Sciatic nerve (tissue), 2 donors: Measurements from ENCODE around the gene INPP5B. TPM values are rescaled to one million over a fixed set of nuclear protein-coding genes. Genes with fewer than 3 reads are reported as not detected.
A peak's percentile ranks its signal among the peaks of the same experiment; 100 is the strongest.
"Not testable (repeated sequence)": the region's sequence is repeated elsewhere in the genome, so short reads cannot be mapped to it uniquely, and the experiment has no call there.

ENCODE experiments used
- ATAC-seq: fragments of 200-7000 bp; cut with Tn5 transposase; one replicate; pipeline ENCODE4 v1.9.1; 2020; ENCODE audit warnings: mild to moderate bottlenecking, moderate library complexity
- DNase-seq: peaks from one replicate; pipeline ENCODE4 v3.0.0-alpha.2; 2020; ENCODE audit warnings: low spot score
- intact Hi-C: fragments of 100-400 bp; cut with DNase I; formaldehyde crosslinking; loops from one replicate; pipeline ENCODE4 v1.14.2; 2022
- total RNA-seq: library from RNA; stranded (reverse); fragmentation: NEBNext Ultra II Directional; extraction: Animal tissue kit (Norgen Biotek cat#: 25700); gene quantifications from one replicate; pipeline ENCODE4 v1.2.1, GENCODE V29; 2021
- donor health status: DM: no; HTN: no; CAD: no.
- donor health status: DM: no; HTN: no; CAD: no.

INPP5B gene
- total RNA-seq, result 44.4 TPM

DNA sequence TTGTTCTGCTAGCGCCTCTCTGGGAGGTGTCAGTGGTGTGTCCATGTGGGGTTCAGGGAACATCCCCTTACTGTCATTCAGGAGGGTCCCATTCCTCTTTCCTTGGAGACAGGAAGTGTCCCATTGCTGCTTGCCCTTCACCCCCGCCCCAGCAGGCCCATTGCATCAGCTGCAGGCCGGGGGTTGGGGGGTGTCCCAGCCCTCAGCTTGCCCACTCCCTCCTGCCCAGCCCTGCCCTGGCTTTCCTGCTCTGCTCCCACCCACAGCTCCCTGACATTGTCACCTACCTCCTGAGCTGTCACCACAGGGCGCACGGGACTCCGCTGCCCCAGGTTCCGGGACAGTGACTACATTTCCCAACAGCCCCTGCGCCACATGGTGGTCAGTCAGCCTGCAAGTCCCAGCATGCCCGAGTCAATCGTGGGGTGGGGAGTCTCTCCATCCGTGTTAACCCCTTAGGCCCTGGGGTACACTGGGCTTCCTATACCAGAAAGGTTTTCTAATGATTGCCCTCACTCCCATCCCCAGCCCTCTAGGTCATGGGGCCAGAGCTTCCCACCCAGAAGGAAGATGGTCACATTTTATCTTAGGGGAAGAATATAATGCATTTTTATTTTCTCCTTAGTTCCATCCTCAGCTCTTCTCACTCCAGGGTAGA lies at the start of gene INPP5B:
INPP5B (minus strand) TSS at position 351 of the 658 bp plus-strand sequence. CDS start 745 bp downstream, outside the sequence.
- ATAC-seq, result peak; percentile 96
- intact Hi-C loops, result loop anchor here (5.0 kb wide), 1 partner anchor 1420 kb away; no protein-coding TSS in a partner anchor
- DNase-seq, result peak; percentile 91

DNA sequence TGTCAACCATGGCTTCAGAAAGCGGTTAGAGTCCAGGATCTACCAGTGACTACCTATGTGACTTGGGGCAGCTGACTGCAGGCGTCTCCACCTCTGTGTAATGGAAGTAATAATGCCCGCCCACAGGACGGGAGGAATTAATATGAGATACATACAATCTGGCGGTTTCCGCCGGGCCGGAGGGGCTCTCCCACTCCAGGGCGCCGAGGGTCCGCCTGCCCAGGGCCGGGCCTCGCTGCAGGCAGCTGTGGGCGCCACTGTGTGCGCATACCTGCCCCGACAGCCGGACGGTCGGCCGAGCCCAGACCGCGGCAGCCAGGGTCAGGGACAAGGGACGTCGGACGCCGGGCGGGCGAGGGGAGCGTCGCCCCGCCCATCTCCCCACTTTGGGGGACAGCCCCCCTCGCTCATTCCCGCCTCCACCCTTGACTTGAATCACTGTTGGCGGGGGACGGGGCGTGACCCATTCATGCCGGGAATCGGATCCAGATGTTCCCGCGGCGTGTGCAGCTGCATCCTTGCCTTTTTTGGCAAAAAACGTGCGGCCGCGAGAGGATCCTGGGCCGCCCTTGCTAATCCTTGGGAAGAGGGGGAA lies 49.0 kb upstream of the INPP5B start:
- DNase-seq, result peak; percentile 88
- ATAC-seq, result peak; percentile 64
- intact Hi-C loops, result no loop called here

DNA sequence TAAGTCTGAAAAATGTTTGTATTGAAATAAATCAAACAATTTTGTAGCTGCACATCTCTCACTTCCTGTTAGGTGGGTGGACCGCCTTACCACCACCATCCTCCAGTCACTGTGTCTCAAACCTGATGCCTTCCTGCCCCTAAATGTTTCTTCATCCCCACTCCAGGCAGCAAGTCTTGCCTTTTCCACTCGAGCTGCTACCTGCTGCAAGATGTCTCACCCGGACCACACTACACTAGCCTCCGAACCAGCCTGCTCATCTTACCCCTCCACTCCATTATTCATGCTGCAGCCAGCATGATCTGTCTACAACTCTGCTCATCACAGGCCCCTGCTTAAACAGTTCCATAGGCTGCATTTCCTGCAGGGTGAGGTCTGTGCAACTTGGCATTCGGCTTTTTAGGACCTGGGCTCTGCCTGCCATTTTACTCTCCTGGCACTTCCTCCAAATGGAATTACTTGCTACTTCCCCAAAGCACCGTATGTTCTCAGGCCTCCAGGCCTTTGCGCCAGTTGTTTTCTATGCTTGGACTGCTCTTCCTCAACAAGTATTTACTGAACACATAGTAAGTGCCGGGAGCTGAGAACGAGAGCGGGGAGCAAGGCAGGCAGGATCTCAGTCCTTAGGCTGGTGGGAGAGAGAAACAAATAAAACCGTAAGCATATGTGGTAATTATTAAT lies 48.2 kb upstream of the INPP5B start:
- intact Hi-C loops, result no loop called here
- ATAC-seq, result no peak
- DNase-seq, result no peak

DNA sequence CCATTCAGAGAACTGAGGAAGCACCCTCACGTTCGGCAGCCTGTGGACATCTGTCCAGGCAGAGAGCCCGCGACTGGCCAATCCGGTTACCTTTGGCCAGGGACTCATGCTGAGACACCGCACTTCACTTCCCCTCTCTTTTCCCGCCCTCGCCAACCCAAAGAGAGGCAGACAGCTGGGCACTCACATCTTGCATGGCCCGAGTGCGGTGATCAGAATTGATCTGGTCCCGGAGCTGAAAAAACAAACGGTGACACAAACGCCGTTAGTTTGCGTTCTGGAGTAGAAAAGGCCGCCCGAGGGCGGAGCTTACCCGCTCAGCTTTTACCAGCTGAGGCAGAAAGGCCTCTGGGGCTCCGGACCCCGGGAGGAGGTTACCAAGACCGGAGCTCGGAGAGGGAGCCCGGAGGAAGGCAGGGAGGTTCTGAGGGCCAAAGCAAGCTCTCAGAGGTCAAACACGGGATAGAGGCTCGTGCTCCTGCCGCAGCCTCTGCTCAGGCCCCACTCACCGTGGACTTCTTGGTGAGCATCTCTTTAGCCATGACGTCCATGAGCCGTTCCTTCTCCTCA lies 42.6 kb upstream of the INPP5B start:
- intact Hi-C loops, result no loop called here
- DNase-seq, result no peak
- ATAC-seq, result peak; percentile 51

DNA sequence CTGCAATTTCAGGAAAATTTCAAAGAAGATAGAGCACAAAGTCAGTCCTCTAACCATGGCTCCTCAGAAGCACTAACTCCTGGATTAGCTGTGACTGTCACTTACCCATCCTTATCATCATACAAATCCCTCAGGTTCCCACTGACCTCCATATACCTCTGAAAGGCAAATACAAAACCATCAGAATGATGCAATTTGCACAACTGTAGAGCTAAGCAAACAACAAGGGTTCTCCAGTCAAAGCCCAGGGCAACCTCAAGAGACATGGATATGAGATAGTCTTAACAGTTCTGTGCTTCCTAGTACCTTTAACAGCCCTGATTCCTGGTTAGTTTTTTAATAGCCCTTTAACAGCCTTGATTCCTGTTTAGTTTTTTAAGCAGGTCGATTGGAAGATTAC lies 40.8 kb upstream of the INPP5B start:
- intact Hi-C loops, result no loop called here
- no peak for ATAC-seq
- no peak for DNase-seq

DNA sequence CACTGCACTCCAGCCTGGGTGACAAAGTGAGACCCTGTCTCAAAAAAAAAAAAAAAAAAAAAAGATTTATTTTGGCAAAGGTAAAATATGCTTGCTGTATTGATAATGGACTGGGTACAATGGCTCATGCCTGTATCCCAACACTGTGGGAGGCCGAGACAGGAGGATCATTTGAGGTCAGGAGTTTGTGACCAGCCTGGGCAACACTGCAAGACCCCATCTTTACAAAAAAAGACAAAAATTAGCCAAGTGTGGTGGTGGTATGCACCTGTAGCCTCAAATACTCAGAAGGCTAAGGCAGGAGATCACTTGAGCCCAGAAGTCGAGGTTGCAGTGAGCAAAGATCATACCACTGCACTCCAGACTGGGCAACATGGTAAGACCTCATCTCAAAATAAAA lies 36.7 kb upstream of the INPP5B start:
- intact Hi-C loops, result no loop called here
- no peak for ATAC-seq

DNA sequence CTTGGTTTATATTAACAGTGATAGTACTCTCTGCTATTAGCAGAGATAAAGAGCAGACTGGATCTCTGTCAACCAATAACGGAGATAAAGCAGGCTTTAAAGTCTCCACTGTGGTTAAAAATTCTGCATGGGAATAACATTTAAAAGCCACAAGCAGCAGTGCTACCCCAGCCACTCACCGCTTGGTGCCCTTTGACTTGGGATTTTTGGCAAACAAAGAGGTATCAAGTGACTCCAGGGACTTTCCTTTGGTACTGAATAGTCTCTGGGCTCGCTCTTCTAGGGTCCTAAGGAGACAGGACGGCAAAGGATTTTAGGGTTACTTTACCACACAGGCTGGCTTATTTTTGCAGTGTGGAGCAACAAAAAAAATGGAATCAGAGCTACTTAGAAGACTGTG lies 31.7 kb upstream of the INPP5B start:
- no peak for DNase-seq
- no peak for ATAC-seq
- intact Hi-C loops, result no loop called here

More for the DNA sequence above, 36.7 kb upstream of the INPP5B start:
- DNase-seq, result no peak

DNA sequence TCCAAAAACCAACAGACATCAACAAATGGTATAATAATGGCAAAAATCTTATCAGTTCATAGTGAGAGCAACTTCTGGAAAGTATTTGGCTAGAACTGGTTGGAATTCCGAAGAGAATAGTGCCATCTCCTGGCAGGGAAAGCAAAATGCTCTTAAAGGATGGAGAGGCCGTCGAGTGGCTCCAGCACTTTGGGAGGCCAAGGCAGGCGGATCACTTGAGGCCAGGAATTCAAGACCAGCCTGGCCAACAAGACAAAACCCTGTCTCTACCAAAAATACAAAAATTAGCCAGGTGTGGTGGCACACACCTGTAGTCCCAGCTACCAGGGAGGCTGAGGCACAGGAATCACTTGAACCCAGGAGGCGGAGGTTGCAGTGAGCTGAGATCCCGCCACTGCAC lies 28.2 kb upstream of the INPP5B start:
- ATAC-seq, DNase-seq, intact Hi-C loops: not testable (repeated sequence)

DNA sequence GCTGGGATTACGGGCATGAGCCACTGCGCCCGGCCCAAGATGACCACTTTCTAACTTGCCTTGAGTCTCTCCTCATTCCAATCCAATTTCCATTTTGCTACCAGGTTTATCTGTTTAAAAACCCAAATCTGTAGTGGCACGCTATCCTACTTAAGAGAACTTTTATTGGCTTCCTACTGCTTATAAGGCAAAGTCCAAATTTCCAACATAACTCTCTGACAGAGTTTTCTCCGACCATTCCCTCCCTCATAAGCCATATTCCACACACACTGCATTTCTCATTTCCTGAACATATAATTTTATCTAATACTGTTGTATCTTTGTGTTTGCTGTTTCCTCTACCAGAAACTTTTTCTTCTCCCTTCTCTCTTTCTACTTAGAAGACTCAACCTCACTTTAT lies 27.7 kb upstream of the INPP5B start:
- intact Hi-C loops, result no loop called here
- ATAC-seq (no peak), DNase-seq (no peak)

DNA sequence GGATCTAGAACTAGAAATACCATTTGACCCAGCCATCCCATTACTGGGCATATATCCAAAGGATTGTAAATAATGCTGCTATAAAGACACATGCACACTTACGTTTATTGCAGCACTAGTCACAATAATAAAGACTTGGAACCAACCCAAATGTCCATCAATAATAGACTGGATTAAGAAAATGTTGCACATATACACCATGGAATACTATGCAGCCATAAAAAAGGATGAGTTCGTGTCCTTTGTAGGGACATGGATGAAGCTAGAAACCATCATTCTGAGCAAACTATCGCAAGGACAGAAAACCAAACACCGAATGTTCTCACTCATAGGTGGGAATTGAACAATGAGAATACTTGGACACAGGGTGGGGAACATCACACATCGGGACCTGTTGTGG lies 26.8 kb upstream of the INPP5B start:
- intact Hi-C loops, ATAC-seq, DNase-seq: not testable (repeated sequence)

DNA sequence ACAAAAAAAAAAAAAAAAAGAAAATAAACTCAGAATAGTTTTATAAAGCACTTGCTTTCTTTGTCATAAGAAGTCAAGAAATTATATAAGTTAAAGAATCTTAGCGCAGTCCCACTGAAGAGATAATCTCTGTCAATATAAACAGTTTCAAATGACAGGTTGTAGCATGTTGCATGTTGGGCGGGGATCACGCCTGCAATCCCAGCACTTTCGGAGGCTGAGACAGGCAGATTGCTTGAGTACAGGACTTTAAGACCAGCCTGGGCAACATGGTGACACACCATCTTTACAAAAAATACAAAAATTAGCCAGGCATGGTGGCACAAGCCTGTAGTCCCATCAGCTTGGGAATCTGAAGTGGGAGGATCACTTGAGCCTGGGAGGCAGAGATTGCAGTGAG lies 18.4 kb upstream of the INPP5B start:
- no peak for ATAC-seq

DNA sequence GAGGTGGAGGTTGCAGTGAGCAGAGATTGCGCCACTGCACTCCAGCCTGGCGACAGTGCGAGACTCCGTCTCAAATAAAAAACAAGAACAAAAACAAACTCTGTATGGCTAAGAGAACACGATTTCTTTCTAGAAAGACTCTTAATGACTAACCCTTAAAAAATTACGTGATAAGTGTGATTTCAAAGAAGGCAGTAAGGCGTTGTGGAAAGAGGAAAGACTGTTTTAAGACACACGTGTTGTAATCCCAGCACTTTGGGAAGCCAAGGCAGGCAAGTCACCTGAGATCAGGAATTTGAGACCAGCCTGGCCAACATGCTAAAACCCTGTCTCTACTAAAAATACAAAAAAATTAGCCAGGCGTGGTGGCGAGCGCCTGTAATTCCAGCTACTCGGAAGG lies 17.3 kb upstream of the INPP5B start:
- intact Hi-C loops, ATAC-seq: not testable (repeated sequence)
- peak; percentile 14 for DNase-seq

More for the DNA sequence above, 18.4 kb upstream of the INPP5B start:
- DNase-seq, result no peak
- intact Hi-C loops, result no loop called here

DNA sequence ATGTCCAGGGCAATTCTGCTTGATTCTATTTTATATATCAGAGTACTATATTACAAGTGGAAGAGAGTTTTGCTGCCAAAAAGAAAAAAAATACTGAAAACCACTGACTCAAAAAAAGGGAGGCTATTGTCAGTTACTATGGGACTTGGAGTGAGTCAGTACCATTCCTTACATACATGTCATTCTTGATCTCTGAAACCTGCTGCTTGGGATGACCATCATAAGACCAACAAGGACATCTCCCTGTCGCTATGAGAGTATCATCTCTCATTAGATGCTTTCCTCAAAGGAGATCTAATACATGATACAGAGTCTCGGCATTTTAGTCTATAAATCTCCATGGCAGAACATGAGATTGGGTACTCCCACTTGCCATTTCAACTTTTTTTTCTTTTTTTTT lies 11.8 kb upstream of the INPP5B start:
- ATAC-seq, result no peak
- intact Hi-C loops, result no loop called here

DNA sequence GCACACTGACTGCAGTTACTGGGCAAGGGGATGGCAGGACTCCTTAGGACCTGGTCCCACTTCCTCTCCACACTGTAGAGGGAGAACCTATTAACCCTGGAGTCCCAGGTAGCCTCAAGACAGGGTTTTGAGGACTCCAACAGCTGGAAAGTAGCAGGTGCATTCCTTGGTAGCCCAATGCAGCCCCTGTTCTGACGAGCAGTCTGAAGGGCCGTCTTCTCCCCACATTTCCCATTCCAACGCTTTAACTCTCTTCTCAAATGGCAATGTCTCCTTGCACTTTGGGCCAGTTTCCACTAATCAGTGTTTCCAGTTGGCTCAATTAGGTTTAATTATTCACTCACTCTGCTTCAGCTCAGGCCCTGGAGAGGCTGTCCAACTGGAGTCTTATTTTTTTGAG lies 8.8 kb upstream of the INPP5B start:
- DNase-seq (no peak), ATAC-seq (no peak)
- intact Hi-C loops, result no loop called here

More for the DNA sequence above, 11.8 kb upstream of the INPP5B start:
- no peak for DNase-seq

DNA sequence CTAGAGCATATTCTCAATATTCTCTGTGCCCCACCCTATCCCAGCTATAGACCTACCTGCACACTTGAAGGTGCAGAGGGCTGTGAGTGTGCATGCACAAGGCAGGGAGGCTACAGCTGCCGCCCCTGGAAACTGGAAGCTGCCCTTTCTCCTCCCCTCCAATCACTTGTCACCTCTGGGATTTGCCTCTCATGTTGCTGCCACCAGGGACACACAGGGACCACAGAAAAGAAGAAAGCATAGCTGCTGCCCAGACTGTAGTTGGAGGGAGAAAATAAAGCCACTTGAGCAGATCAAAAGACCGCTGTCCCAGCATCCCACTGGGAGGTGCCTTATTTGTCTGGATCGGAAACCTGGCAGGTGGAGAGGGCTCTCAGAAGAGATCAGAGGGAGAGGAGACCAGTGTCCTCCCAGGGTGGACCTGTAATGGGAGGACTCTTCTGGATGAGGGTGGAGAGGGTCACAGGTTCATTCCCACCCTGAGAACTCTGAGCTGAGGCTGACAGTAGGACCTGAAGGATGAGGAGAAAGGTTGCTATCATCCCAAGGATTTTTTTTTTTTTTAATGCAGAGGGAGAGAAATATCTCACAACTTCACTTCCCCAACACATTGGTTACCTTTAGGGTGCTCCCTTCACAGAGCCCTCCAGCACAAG lies 7.6 kb upstream of the INPP5B start:
- intact Hi-C loops, result no loop called here
- no peak for DNase-seq
- no peak for ATAC-seq

DNA sequence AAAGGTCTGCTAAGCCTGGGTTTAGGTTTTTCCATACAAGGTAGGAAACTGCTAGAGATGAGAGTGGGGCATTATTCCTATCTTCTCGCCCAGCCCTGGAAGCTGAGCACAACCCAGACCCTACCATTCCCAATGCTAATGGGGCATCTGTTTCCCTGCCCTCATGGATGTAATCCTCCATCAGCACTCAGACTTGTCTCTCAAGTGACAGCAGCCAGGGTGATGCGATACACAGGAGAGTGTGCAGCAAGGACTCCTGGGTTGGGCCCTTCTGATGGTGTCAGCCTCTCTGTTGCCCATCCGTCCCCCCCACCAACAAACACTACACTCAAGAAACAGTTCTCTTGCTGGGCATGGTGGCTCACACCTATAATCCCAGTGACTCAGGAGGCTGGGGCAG lies 5.9 kb upstream of the INPP5B start:
- intact Hi-C loops, result no loop called here
- ATAC-seq, result no peak
- peak; percentile 31 for DNase-seq

DNA sequence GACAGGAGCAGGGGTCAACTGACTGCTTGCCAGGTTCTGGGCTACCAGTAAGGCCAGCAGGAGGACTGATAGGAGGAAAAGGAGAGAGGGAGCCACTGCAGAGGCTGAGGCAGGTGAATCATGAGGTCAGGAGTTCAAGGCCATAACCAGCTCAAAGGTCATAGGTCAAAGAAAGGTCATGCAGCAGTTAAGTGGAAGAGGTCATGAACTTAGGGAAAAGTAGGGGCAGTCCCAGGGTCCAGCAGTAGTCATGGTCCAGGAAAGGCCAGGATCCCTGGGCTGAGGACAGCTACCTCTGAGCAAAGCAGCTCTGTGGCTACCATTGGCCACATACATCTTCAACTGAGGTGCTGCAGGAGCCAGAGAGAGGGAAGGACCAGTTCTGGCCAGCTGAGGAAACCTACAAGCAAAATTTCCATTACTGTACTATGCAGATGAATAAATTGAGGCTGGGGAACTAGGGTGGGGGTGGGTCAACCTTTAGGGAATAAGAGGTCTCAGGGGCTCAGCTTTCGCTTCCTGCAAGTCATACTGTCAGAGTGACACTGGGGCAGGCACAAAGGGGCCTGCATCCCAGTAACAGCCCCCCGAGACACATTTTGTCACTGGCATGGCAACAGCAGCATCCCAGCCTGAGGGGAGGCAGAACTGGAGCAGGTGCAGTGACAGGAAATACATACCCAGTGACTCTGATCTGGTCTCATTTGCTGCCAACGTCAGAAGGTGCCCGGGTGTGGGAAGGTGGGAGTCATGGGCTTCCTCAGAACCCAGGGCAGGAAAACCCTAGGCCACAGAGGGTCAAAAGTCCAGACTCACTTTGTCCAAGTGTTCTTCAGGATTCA lies 5.2 kb upstream of the INPP5B start:
- intact Hi-C loops, result no loop called here
- ATAC-seq (no peak), DNase-seq (peak; percentile 30)

DNA sequence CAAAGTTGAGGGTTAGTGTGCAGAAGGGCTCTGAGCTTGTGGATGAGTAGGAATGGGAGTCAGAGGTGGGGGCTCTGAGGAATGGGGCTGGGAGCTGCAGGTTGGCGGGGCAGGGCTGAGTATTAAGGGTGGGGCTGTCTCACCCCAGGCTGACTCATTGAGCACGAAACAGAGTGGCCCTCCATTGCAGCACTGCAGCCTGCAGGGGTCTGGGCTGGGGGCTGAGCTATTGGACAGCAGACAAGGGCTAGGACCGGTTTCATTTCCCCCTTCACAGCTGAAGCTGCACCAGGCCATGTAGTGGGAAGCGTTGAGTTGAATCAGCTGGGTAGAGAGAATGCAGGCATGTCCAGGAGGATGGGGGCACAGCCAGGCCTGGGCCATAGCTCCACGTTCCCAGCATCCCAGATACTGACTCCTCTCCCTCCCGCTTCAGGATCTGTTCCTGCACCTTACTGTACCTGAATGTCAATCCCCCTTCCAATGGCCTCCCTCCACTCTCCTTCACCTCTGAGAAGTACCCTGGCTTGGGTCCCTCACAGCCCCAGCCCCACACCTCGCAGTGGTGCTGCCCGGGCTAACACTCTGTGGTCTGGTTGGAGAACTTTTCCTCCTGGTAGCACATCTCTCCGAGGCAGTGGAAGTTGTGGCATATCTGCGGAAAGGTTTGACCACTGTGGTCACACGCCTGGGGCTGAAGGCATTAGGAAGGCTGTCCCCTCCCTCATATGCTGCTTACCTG lies 4.4 kb upstream of the INPP5B start:
- intact Hi-C loops, result no loop called here
- ATAC-seq (no peak), DNase-seq (no peak)
